HepG2 (cell line): ENCODE results near the gene CTSW. TPM values are rescaled to one million over a fixed set of nuclear protein-coding genes. Genes with fewer than 3 reads are reported as not detected.
A peak's percentile ranks its signal among the peaks of the same experiment; 100 is the strongest.

Source experiments
- DMAP1 ChIP-seq: IDR thresholded peaks from 2 replicates; pipeline ENCODE4 v1.6.1; 2016
- ELK4 ChIP-seq: sonication (generic); formaldehyde crosslinking; IDR thresholded peaks from 2 replicates; pipeline ENCODE4 v1.9.0; 2021; ENCODE audit warnings: missing genetic modification reagents, borderline replicate concordance
- FOXA3 ChIP-seq: IDR thresholded peaks from 2 replicates; pipeline ENCODE4 v1.6.1; 2016; ENCODE audit warnings: missing genetic modification reagents, missing compliant biosample characterization
- HMGA1 ChIP-seq: sonication (generic); formaldehyde crosslinking; conservative IDR thresholded peaks from 2 replicates; pipeline ENCODE4 v1.4.0; 2020; ENCODE audit warnings: missing genetic modification reagents
- HNF1A ChIP-seq, 2 experiments: sonication (generic) in 1 of 2; formaldehyde crosslinking in 1 of 2; IDR thresholded peaks; 2 replicates each; pipeline versions ENCODE4 v1.4.0 to v1.6.1; 2016 to 2020; ENCODE audit warnings: borderline replicate concordance in 1 of 2, low read depth in 1 of 2, mild to moderate bottlenecking in 1 of 2, missing genetic modification reagents in 1 of 2
- KDM2A ChIP-seq: sonication (generic); formaldehyde crosslinking; IDR thresholded peaks from 2 replicates; pipeline ENCODE4 v1.4.0; 2020; ENCODE audit warnings: low read depth, missing genetic modification reagents, borderline replicate concordance
- LCORL ChIP-seq, 2 experiments: fragments of 450-650 bp in 1 of 2; sonication (generic) in 1 of 2; formaldehyde crosslinking in 1 of 2; IDR thresholded peaks; 2 replicates each; pipeline versions ENCODE4 v1.5.0 to v1.6.1; 2017 to 2020; ENCODE audit warnings: antibody characterized with exemption in 1 of 2, missing genetic modification reagents in 1 of 2
- NCOR1 ChIP-seq: fragments of 200-600 bp; sonication (generic); IDR thresholded peaks from 2 replicates; pipeline ENCODE4 v1.7.0; 2017; ENCODE audit warnings: antibody characterized with exemption, low read length, borderline replicate concordance
- PATZ1 ChIP-seq: sonication (generic); formaldehyde crosslinking; IDR thresholded peaks from 2 replicates; pipeline ENCODE4 v1.4.0; 2020; ENCODE audit warnings: missing genetic modification reagents
- PCBP2 ChIP-seq: fragments of 200-400 bp; formaldehyde crosslinking; optimal IDR thresholded peaks from 2 replicates; pipeline ENCODE3; 2018; ENCODE audit warnings: low read length, low read depth; ENCODE audit not compliant: poor library complexity, severe bottlenecking
- PHF21A ChIP-seq: sonication (generic); formaldehyde crosslinking; IDR thresholded peaks from 2 replicates; pipeline ENCODE4 v1.5.0; 2020; ENCODE audit warnings: mild to moderate bottlenecking, missing genetic modification reagents
- RBM39 ChIP-seq: fragments of 200-400 bp; formaldehyde crosslinking; IDR thresholded peaks from one replicate; pipeline ENCODE4 v1.6.1; 2018; ENCODE audit warnings: antibody characterized with exemption, mild to moderate bottlenecking, low read depth, low read length; ENCODE audit not compliant: poor library complexity, severe bottlenecking
- RFX5 ChIP-seq: IDR thresholded peaks from 2 replicates; pipeline ENCODE4 v1.6.1; 2011; ENCODE audit warnings: low read depth, low read length, improper control_type of control experiment
- STAG1 ChIP-seq: sonication (generic); formaldehyde crosslinking; IDR thresholded peaks from 2 replicates; pipeline ENCODE4 v1.4.0; 2020; ENCODE audit warnings: missing genetic modification reagents
- TBX3 ChIP-seq: fragments of 450-650 bp; IDR thresholded peaks from 2 replicates; pipeline ENCODE4 v1.6.1; 2017; ENCODE audit warnings: antibody characterized with exemption, mild to moderate bottlenecking, inconsistent platforms, borderline replicate concordance
- TIGD3 ChIP-seq: sonication (generic); formaldehyde crosslinking; IDR thresholded peaks from 2 replicates; pipeline ENCODE4 v1.5.1; 2020; ENCODE audit warnings: mild to moderate bottlenecking, missing genetic modification reagents, borderline replicate concordance
- TOE1 ChIP-seq: sonication (generic); formaldehyde crosslinking; IDR thresholded peaks from 2 replicates; pipeline ENCODE4 v1.4.0; 2020; ENCODE audit warnings: mild to moderate bottlenecking, missing genetic modification reagents
- ZBTB38 ChIP-seq: sonication (generic); formaldehyde crosslinking; IDR thresholded peaks from 2 replicates; pipeline ENCODE4 v1.5.1; 2020; ENCODE audit warnings: mild to moderate bottlenecking, missing genetic modification reagents
- ZBTB43 ChIP-seq: sonication (generic); formaldehyde crosslinking; conservative IDR thresholded peaks from 2 replicates; pipeline ENCODE4 v1.4.0; 2020; ENCODE audit warnings: missing genetic modification reagents
- ZNF30 ChIP-seq: sonication (generic); formaldehyde crosslinking; IDR thresholded peaks from 2 replicates; pipeline ENCODE4 v1.5.0; 2020; ENCODE audit warnings: mild to moderate bottlenecking, missing genetic modification reagents
- polyA plus RNA-seq, 8 experiments: library from polyadenylated mRNA; depleted of rRNA in 3 of 8; stranded (reverse) in 7 of 8; unstranded in 1 of 8; fragments of >200 nt; fragmentation: Illumina TruSeq in 4 of 8; extraction: Trizol in 4 of 8; gene quantifications; 2 replicates each; pipeline versions ENCODE4 v1.2.1 to v1.2.3, GENCODE V29; 2011 to 2016; ENCODE audit warnings: low read depth in 4 of 8, missing spikeins in 1 of 8, mixed read lengths in 1 of 8; ENCODE audit not compliant: insufficient read depth in 1 of 8
- total RNA-seq, 5 experiments: library from RNA; depleted of rRNA; stranded (reverse); fragments of >200 nt; fragmentation: Illumina TruSeq; extraction: Trizol; gene quantifications; 2 replicates each; pipeline ENCODE4 v1.2.3, GENCODE V29; 2016; ENCODE audit warnings: low read depth in 1 of 5

The CTSW gene
- total and polyA plus RNA-seq, 2 of the 13 experiments (the other 11 are each of a cell fraction or from before 2014, with no cell fraction given): 0.09 TPM; not detected in 1

GRCh38 chr11:65919141-65919572 lies 39.5 kb downstream of the CTSW start, which contains the start of gene DRAP1 (continued):
- no peak for TF ChIP-seq HNF1A (IDR thresholded peaks at IDR 0.05; ENCODE audit: low read depth)
- peak; percentile 54; the same call in 1 of the 2 replicates for TF ChIP-seq HNF1A (CRISPR knock-in tag; IDR thresholded peaks at IDR 0.05; ENCODE audit: borderline replicate concordance)
- peak; percentile 78; the same call in 1 of the 2 replicates for TF ChIP-seq ZBTB43 (CRISPR knock-in tag)
- TF ChIP-seq PCBP2: no peak
- 0 out of 2 replicates have a peak, but pooled peaks have one; percentile 12 for TF ChIP-seq TIGD3 (CRISPR knock-in tag)
- no peak for TF ChIP-seq ZBTB38 (CRISPR knock-in tag)
- TF ChIP-seq DMAP1 (CRISPR knock-in tag): no peak
- TF ChIP-seq STAG1 (CRISPR knock-in tag): no peak; the same call in 1 of the 2 replicates
- no peak for TF ChIP-seq ZNF30 (CRISPR knock-in tag)
- peak; percentile 86 for TF ChIP-seq KDM2A (CRISPR knock-in tag)
- TF ChIP-seq RBM39: no peak
- TF ChIP-seq PHF21A (CRISPR knock-in tag): peak; percentile 30; the same call in 1 of the 2 replicates
- no peak for TF ChIP-seq HMGA1 (CRISPR knock-in tag)
- no peak for TF ChIP-seq TBX3
- peak; percentile 95 for TF ChIP-seq PATZ1 (CRISPR knock-in tag)
- no peak for TF ChIP-seq LCORL (IDR thresholded peaks at IDR 0.05)
- TF ChIP-seq LCORL (CRISPR knock-in tag; IDR thresholded peaks at IDR 0.05): no peak
- TF ChIP-seq TOE1 (CRISPR knock-in tag): peak; percentile 73; the same call in 1 of the 2 replicates
- TF ChIP-seq RFX5: no peak
- TF ChIP-seq FOXA3 (CRISPR knock-in tag): peak; percentile 79
- no peak for TF ChIP-seq ELK4 (CRISPR knock-in tag)
- no peak for TF ChIP-seq NCOR1
